Activated CD4-positive, alpha-beta T cell treated with anti-CD3 and anti-CD28 coated beads for 36 hours (primary cell): ENCODE measurements around the gene FAM32A. TPM values are rescaled to one million over a fixed set of nuclear protein-coding genes. Genes with fewer than 3 reads are reported as not detected.
A peak's percentile ranks its signal among the peaks of the same experiment; 100 is the strongest.

Experiments
- ATAC-seq: fragments of 200-7000 bp; cut with Tn5 transposase; one replicate; pipeline ENCODE4 v1.10.0; 2021; ENCODE audit warnings: mild to moderate bottlenecking, moderate library complexity
- CTCF ChIA-PET: fragments of 350-600 bp; sonication (Branson Sonifier 250); formaldehyde crosslinking; loops from one replicate; lab custom pipeline; 2021; ENCODE audit warnings: antibody characterized with exemption; lab: Charles Lee
- POLR2A ChIA-PET: fragments of 350-600 bp; sonication (Branson Sonifier 250); formaldehyde crosslinking; loops from one replicate; lab custom pipeline; 2021; ENCODE audit warnings: antibody characterized with exemption, inconsistent platforms; lab: Charles Lee
- DNase-seq: peaks from one replicate; pipeline ENCODE4 v3.0.0-alpha.2; 2020
- H3K27ac Mint-ChIP-seq: one replicate; pipeline ENCODE4 v1.8.0; 2021; ENCODE audit warnings: mixed read lengths
- H3K27me3 Mint-ChIP-seq: one replicate; pipeline ENCODE4 v1.8.0; 2021; ENCODE audit warnings: mixed read lengths
- H3K36me3 Mint-ChIP-seq: one replicate; pipeline ENCODE4 v1.8.0; 2021; ENCODE audit warnings: low read depth, mixed read lengths
- H3K4me1 Mint-ChIP-seq: one replicate; pipeline ENCODE4 v1.8.0; 2021; ENCODE audit warnings: mixed read lengths
- H3K4me3 Mint-ChIP-seq: one replicate; pipeline ENCODE4 v1.8.0; 2021; ENCODE audit warnings: mild to moderate bottlenecking, moderate library complexity, mixed read lengths
- H3K9me3 Mint-ChIP-seq: one replicate; pipeline ENCODE4 v1.8.0; 2021; ENCODE audit warnings: low read depth, mixed read lengths
- intact Hi-C, 2 experiments: fragments of 100-400 bp; cut with DNase I in 1 of 2; cut with micrococcal nuclease in 1 of 2; formaldehyde crosslinking; loops; one replicate each; pipeline versions ENCODE4 v1.14.2 to v1.15.1; 2022 to 2024; cut with DNase I, micrococcal nuclease
- total RNA-seq, 2 experiments: library from RNA; stranded (reverse); gene quantifications; one replicate each; pipeline ENCODE4 v1.2.3, GENCODE V29; 2021

The FAM32A gene
- total RNA-seq, 2 experiments from 2014 or later, result 46.3 to 48.2 TPM

DNA sequence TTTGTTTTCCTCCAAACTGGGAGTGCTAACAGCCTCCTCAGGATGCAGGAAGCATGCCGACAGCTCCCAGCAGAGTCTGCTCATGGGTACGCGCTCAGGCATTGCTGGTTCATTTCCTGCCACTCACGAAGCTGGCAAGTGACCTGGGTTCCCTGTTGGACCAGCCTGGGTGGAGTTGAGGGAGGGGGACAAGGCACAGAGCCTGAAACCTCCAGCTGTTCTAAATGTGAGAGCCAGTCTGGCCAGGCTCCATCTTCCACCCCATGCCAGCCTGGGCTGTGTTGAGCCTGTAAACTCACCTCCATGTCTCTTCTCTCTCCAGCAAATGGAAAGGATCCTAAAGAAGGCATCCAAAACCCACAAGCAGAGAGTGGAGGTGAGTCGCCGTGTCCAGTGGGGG, 5.0 kb downstream of the FAM32A start:
- ATAC-seq, result no peak
- ChIA-PET CTCF (interaction anchor here (0.9 kb wide), 1 partner anchor 104 kb away, joined by 3 read pairs; no protein-coding TSS in a partner anchor), POLR2A (no interaction called here)
- H3K9me3 Mint-ChIP-seq, result no peaks in the 10 kb centered on the region
- H3K4me3 Mint-ChIP-seq, result no peak overlapping the region
- peaks cover 33% of the 10 kb centered on the region for H3K36me3 Mint-ChIP-seq
- no peak overlapping the region for H3K27ac Mint-ChIP-seq
- no peaks in the 10 kb centered on the region for H3K27me3 Mint-ChIP-seq
- no peak for DNase-seq
- intact Hi-C loops, result no loop called here
- H3K4me1 Mint-ChIP-seq, result peaks cover 16% of the 10 kb centered on the region

DNA sequence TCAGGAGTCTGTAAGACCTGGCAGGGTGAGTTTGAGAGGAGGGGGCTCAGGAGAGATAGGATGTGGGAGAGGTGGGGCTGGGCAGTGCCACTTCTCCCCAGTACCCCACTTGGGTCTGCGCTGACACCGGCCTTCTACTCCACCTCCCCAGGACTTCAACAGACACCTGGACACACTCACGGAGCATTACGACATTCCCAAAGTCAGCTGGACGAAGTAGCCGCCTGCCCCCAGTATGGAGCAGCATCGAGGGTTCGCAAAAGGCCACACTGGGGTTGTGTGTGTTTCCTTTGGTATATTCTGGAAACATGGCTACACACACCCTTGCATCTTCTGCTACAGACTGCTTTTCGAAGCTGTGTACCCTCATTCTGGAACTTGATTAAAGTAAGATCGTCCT, 5.5 kb downstream of the FAM32A start:
- peaks cover 16% of the 10 kb centered on the region for H3K4me1 Mint-ChIP-seq
- CTCF ChIA-PET, result interaction anchor here (0.9 kb wide), 1 partner anchor 104 kb away, joined by 3 read pairs; no protein-coding TSS in a partner anchor
- no peaks in the 10 kb centered on the region for H3K9me3 Mint-ChIP-seq
- peaks cover 29% of the 10 kb centered on the region for H3K36me3 Mint-ChIP-seq
- no peaks in the 10 kb centered on the region for H3K27me3 Mint-ChIP-seq
- DNase-seq (no peak), ATAC-seq (no peak)
- no peak overlapping the region for H3K27ac Mint-ChIP-seq
- intact Hi-C loops, result no loop called here
- H3K4me3 Mint-ChIP-seq, result no peak overlapping the region
- POLR2A ChIA-PET, result no interaction called here

DNA sequence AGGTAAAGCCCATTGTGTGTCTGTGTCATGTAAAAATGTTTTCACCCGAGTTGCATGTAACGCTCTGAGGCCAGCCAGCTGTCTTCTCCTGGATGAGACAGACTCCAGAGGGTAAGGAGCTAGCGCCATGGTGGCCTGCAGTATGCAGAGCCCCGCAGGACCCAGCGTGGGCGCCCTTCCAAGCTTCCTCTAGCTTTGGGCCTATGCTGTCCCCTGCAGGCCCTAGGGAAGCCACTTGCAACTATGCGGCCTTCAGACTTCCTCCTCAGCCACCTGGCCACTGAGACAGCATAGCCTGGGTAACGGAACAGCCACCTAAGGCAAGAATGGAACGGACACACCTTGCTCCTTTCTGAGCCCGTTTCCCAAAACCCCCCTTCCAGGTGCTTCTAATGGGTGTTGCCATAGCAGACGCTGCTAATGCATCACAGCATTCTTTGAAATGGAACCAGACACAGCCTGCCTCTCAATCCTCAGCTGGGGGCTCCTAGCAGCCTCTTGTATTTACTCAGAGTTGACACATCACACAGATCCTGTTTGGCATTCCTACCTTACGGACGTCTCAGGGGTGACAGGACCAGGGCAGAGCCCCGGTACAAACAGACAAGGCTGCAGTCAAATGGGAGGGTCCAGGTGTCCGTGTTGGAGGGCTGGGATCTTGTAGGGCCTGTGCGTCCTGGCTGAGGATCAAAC, 6.2 kb downstream of the FAM32A start:
- POLR2A ChIA-PET, result no interaction called here
- intact Hi-C loops, result no loop called here
- Mint-ChIP-seq H3K9me3 (no peaks in the 10 kb centered on the region), H3K4me3 (no peak overlapping the region), H3K27me3 (no peaks in the 10 kb centered on the region), H3K27ac (no peak overlapping the region), H3K4me1 (peaks cover 14% of the 10 kb centered on the region), H3K36me3 (peaks cover 28% of the 10 kb centered on the region)
- DNase-seq (no peak), ATAC-seq (no peak)
- CTCF ChIA-PET, result interaction anchor here (0.9 kb wide), 1 partner anchor 105 kb away, joined by 3 read pairs; no protein-coding TSS in a partner anchor

DNA sequence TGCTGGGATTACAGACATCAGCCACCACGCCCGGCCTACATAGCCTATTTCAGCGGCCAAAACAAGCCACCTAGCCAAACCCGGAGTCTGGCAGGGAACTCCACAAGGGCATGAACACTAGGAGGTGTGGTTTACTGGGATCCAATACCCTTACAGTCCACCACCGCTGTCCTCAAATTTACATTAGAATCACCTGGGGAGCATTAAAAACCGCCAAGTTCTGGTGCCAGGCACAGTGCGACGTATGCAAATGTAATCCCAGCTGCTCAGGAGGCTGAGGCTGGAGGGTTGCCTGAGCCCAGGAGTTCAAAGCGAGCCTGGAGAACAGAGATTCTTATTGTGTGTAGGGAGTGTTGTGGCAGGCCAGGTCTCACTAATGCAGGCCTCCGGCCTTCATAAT, 8.3 kb downstream of the FAM32A start:
- intact Hi-C loops, result no loop called here
- ATAC-seq (no peak), DNase-seq (no peak)
- Mint-ChIP-seq H3K9me3 (no peaks in the 10 kb centered on the region), H3K27ac (no peak overlapping the region), H3K27me3 (no peaks in the 10 kb centered on the region), H3K4me3 (no peak overlapping the region), H3K4me1 (peaks cover 7% of the 10 kb centered on the region), H3K36me3 (peaks cover 21% of the 10 kb centered on the region)
- POLR2A ChIA-PET, result no interaction called here
- CTCF ChIA-PET, result interaction anchor here (0.8 kb wide), 1 partner anchor 123 kb away, joined by 3 read pairs; no protein-coding TSS in a partner anchor

DNA sequence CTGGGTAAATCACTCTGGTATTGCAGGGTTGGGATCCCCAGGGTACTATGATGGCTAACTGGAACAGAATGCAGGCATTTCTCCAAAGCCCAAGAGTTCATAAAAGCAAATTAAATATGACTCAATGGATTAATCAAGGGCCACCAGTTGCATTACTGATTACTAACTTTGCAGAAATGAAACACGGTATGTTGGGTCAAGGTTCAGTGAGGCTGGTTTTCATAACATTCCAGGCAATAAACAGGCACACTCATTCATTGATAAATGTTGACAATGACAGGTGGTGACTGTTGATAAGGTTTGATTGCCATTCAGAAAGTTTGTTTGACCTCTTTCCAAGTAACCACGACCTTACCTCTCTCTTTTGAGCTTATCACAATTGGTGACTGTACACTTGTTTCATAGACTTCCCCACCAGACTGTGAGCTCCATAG, 12.0 kb downstream of the FAM32A start:
- DNase-seq (no peak), ATAC-seq (no peak)
- peak overlapping the region; percentile 83 for H3K4me3 Mint-ChIP-seq
- H3K36me3 Mint-ChIP-seq, result peaks cover 7% of the 10 kb centered on the region
- H3K27me3 Mint-ChIP-seq, result no peaks in the 10 kb centered on the region
- H3K4me1 Mint-ChIP-seq, result peaks cover 27% of the 10 kb centered on the region
- H3K9me3 Mint-ChIP-seq, result no peaks in the 10 kb centered on the region
- intact Hi-C loops, result loop anchor here (1.0 to 5.0 kb wide), 11 partner anchors 12 to 1072 kb away; partner anchors contain the start of genes FAM32A (in 2 of the 2), C19orf44 (in 1 of the 2), CALR3 (in 1 of the 2) and CHERP (in 1 of the 2)
- ChIA-PET POLR2A (interaction anchor here (0.5 to 1.5 kb wide), 5 partner anchors 12 to 485 kb away, joined by 3 to 19 read pairs (median 3); partner anchors contain the start of genes FAM32A and RAB8A), CTCF (interaction anchor here (0.9 to 1.3 kb wide), 4 partner anchors 10 to 189 kb away, joined by 3 to 15 read pairs (median 4); partner anchors contain the start of gene FAM32A)
- peak overlapping the region; percentile 96 for H3K27ac Mint-ChIP-seq

DNA sequence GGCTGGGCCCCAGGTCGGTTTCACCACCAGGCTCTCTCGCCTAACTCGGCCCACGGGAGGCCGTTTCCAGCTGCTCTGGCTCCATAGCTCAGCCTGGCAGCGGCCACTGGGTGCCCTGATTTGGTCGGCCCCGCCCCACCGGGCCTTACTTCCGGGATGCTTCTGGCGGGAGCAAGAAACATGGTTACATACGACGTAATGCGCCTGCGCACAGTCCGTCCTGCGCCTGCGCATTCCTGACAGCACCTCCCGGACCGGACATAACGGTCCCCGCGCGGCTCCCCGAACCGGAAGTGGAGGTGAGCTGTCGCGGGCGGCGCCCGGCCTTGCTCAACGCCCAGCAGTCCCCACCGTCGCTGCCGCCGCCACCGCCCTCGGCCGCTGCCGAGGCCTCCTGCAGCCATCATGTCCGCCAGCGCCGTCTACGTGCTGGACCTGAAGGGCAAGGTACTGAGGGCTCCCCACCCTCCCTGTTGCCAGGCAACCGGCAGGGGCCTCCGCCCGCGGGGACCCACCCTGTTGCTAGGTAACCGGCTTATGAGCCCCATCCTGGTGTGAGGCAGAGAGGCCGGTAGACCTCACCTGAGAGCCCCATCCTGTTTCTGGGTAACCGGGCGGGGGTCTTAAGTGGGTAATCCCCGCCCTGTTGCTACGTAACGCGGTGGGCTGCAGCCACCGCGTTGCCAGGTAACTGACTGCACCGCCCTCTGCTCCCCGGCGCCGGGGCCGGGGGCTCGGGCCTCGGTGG, 12.6 kb downstream of the FAM32A start, which contains the start of gene AP1M1:
Gene AP1M1, plus strand, starts transcription at position 290 of the 748 bp plus-strand sequence. Its CDS starts 116 bp downstream, at position 406.
- H3K27ac Mint-ChIP-seq, result peak within 1 kb of the TSS; percentile 96
- intact Hi-C loops, result loop anchor here (1.0 to 5.0 kb wide), 11 partner anchors 12 to 1072 kb away; partner anchors contain the start of genes FAM32A (in 2 of the 2), C19orf44 (in 1 of the 2), CALR3 (in 1 of the 2) and CHERP (in 1 of the 2)
- no peaks in the 10 kb centered on the region for H3K9me3 Mint-ChIP-seq
- H3K4me1 Mint-ChIP-seq, result peaks cover 33% of the 10 kb centered on the region
- peak; percentile 99 for DNase-seq
- no peaks in the 10 kb centered on the region for H3K27me3 Mint-ChIP-seq
- peaks cover 6% of the 10 kb centered on the region for H3K36me3 Mint-ChIP-seq
- ChIA-PET CTCF (interaction anchor here (0.9 to 1.3 kb wide), 4 partner anchors 10 to 189 kb away, joined by 3 to 15 read pairs (median 4); partner anchors contain the start of gene FAM32A), POLR2A (interaction anchor here (0.5 to 1.5 kb wide), 8 partner anchors 12 to 985 kb away, joined by 3 to 19 read pairs (median 3); partner anchors contain the start of genes FAM32A and RAB8A)
- peak; percentile 95 for ATAC-seq
- H3K4me3 Mint-ChIP-seq, result peak within 1 kb of the TSS; percentile 83

DNA sequence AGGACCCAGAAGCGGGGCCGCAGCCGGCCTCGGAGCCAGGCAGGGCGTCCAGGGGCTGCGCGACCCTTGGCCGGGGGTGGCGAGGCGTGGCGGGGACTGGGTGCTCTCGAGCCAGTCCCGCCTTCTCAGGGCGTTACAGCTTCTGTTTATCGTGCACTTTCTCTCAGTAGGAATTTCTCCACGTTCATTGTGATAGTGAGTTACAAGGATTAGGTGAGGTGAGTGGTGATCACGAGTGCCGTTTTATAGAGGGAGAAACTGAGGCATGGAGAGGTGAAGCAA, 13.1 kb downstream of the FAM32A start:
- Mint-ChIP-seq H3K9me3 (no peaks in the 10 kb centered on the region), H3K4me3 (peak overlapping the region; percentile 83), H3K36me3 (peaks cover 9% of the 10 kb centered on the region), H3K27ac (peak overlapping the region; percentile 60), H3K27me3 (no peaks in the 10 kb centered on the region), H3K4me1 (peaks cover 37% of the 10 kb centered on the region)
- ATAC-seq (no peak), DNase-seq (no peak)
- intact Hi-C loops, result loop anchor here in 1 of 2 experiments (5.0 kb wide), 1 partner anchor 344 kb away; the partner anchor contains the start of gene CHERP
- ChIA-PET POLR2A (interaction anchor here (0.6 to 1.5 kb wide), 5 partner anchors 13 to 985 kb away, joined by 3 to 19 read pairs (median 3); partner anchors contain the start of genes FAM32A and RAB8A), CTCF (interaction anchor here (1.0 to 1.3 kb wide), 4 partner anchors 11 to 158 kb away, joined by 3 to 15 read pairs (median 4); partner anchors contain the start of gene FAM32A)

DNA sequence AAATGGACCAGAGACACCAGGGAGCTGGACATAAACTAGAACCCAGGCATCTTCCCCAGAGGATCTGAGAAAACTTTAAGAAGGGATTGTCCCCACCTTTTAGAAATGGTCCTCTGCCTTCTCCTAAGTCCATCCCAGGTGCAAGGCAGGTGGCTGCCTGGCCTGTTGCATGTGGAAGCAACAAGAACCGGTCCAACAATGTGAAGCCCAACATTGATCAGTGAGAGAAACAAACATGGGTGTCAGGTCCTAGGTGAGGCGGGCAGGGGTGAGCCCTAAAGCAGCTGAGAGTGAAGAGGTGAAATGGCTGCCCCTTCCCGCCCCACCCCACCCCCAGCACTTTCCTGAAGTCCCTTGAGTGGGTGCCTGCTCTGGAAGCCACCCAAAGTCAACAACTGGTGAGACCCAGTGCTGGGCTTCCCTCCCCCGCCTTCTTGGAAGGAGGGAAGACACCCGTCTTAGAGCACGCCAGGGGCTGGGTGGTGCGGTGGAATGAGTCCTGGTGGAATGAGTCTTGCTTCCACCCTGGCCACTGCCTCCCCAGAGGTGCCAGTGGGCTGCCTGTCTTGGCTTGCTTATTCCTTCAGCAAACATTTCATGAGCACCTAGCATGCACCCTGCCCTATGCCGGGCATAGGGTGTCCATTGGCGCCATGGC, 14.2 kb downstream of the FAM32A start:
- peaks cover 14% of the 10 kb centered on the region for H3K36me3 Mint-ChIP-seq
- ChIA-PET POLR2A (no interaction called here), CTCF (interaction anchor here (0.9 to 1.3 kb wide), 2 partner anchors 14 to 89 kb away, joined by 3 to 4 read pairs; no protein-coding TSS in a partner anchor)
- peak overlapping the region; percentile 60 for H3K27ac Mint-ChIP-seq
- ATAC-seq (no peak), DNase-seq (no peak)
- no peaks in the 10 kb centered on the region for H3K27me3 Mint-ChIP-seq
- intact Hi-C loops, result loop anchor here in 1 of 2 experiments (5.0 kb wide), 1 partner anchor 343 kb away; the partner anchor contains the start of gene CHERP
- peaks cover 37% of the 10 kb centered on the region for H3K4me1 Mint-ChIP-seq
- H3K9me3 Mint-ChIP-seq, result no peaks in the 10 kb centered on the region
- H3K4me3 Mint-ChIP-seq, result peak overlapping the region; percentile 83

DNA sequence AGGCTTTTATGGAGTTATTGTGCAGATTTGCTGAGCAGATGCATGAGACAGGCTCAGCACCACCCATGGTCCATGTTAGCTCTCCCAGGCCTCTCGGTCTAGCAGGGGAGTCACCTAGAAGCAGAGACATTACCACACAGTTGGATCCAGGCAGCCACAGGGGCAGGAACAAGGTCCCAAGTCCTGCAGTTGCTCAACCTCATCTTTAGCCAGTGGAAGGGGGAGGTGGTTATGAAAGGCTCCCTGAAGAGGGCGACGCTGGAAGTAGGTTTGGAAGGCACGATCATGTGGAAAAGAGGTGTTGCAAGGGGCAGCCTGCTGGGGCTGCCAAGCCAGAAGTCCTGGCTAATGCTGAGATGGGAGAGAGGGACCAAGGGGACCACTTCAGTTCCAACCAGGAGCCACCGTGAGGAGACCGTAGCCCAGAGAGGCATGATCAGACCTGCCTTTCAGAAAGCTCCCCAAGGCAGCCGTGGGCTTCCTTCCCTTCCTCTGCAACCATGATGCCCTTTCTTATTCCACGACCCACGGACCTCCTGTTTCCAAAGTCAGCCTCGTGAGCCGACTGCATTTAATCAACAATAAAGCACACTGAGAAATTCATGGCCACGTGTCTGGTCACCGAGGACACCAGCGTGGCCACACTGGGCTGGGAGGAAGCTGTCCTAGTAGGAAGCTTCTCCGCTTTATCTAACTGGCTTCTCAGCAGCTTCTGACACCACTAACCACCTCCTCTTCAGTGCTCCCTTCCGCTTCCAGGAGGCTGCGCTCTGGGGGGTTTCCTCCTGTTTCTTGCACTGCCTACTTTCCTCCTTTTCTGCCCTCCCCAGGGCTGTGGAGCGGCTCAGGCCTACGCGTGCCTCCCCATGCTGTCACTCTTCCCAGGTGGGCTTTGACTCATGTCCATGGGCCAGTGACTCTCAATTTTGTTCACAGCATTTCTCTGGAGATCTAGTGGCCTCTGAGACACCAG, 15.1 kb downstream of the FAM32A start:
- peak overlapping the region; percentile 15 for H3K27ac Mint-ChIP-seq
- no peak overlapping the region for H3K4me3 Mint-ChIP-seq
- H3K27me3 Mint-ChIP-seq, result no peaks in the 10 kb centered on the region
- POLR2A ChIA-PET, result interaction anchor here (0.5 kb wide), 1 partner anchor 67 kb away, joined by 4 read pairs; no protein-coding TSS in a partner anchor
- no peak for ATAC-seq
- H3K4me1 Mint-ChIP-seq, result peaks cover 37% of the 10 kb centered on the region
- DNase-seq, result no peak
- no peaks in the 10 kb centered on the region for H3K9me3 Mint-ChIP-seq
- peaks cover 15% of the 10 kb centered on the region for H3K36me3 Mint-ChIP-seq
- intact Hi-C loops, result no loop called here
- CTCF ChIA-PET, result interaction anchor here (0.6 to 1.4 kb wide), 3 partner anchors 15 to 89 kb away, joined by 3 to 9 read pairs (median 4); partner anchors contain the start of gene FAM32A
